NCI-H2107 (cell line): ENCODE data around the gene MAMDC2.

ENCODE experiments used
- DNase-seq: peaks from one replicate; lab custom pipeline; 2025; lab: John Stamatoyannopoulos, UW

MAMDC2 gene

GRCh38 chr9:70108181-70108580 is 64.5 kb downstream of the MAMDC2 start:
- no peak for DNase-seq

DNA sequence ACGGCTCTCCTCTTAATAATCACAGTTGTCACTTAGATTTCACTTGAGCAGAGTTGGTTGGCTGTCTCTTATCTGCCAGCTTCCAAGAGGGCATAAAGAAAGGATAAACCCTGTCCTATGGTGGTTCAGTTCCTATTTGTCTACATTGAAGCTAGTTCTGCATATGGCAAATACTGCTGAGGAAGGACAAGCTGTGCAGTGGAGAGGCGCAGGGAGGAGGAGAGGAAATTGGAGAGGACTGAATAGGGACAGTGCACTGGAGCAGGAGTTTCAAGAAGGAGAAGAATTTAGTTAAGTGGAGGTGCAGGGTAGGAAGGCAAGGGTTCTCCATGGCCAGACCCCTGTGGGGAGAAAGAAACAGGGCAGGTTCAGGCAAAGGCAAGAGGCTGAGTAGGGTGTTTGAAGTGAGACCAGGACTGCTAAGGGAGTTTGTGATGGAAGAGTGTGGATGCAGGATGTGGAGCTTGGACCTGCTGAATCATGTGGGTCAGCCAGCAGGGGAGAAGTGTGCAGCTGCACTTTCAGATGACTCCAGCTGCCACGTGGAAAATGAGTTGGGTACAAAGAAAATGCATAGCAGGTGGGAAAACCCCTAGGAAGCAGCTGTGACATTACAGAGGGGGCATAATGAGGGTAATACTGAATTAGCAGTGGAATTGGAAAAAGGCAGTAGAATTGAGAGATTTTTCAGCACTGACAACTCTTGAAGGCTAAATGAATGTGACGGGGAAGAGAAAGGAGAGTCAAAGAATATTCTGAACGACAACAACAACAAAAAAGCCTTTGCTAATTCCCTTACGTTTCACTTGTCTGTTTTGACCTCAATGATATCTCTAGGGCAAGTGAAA is 66.8 kb downstream of the MAMDC2 start:
- no peak for DNase-seq

DNA sequence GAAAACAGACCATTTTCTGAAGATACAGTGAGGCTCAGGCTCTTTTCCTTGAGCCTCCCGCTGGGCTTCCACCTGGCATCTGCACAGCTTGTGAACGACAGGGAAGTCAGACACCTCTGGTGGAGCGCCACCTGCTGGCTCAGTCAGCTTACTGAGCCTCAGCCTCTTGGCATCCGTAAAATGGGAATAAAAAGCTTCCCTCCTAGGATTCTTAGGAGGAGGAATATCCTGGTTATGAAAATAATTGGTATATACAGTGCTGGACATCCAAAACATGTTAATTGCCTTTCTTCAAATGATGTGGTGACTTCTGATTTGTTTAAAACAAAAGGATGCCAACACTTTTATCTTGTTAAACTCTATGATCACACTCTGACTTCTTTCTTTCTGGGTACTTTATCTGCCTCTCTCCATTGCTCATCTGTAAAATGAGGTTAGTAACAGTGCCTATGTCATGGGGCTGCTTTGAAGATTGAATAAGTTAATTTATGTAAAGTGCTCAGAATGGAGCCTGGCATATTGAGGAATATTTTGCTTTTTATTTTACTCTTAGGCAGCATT is 67.5 kb downstream of the MAMDC2 start:
- DNase-seq, result peak; percentile 44

- DNase-seq, result no peak
Measured at GRCh38 chr9:70111641-70112236, 68.1 kb downstream of the MAMDC2 start.

DNA sequence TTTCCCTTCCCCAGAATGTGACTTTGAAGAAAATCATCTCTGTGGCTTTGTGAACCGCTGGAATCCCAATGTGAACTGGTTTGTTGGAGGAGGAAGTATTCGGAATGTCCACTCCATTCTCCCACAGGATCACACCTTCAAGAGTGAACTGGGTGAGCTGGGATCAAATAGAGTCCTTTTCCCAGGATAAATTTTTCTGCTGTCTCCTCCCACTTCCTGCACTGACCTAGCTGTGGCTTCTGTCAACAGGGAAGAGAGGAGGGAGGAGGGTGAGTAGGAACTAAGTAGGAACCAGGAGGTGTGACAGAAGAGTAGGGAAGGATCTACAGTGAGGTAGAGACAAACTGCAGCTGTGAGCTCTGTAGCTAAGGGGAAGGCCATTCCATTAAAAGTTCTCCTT is 69.3 kb downstream of the MAMDC2 start:
- DNase-seq, result no peak

- DNase-seq, result no peak
Measured at GRCh38 chr9:70113403-70114022, 69.9 kb downstream of the MAMDC2 start.

DNA sequence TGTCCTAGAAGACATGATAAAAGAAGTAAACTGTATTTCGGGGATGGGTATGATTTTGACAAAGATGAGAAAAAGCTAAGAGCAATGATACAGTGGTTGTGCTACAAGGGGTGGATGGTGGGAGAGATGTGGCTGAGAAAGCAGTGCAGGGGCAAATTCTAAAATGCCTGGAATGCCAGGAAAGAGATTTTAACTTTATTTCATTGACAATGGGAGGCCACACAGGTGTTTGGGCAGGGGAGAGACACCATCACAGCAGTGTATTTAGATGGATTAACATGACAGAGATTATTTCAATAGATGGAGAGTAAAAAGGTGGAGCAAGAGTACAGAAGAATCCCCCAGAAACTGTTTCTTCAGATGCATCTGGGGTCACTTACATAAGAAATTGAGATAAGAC is 71.2 kb downstream of the MAMDC2 start:
- DNase-seq, result no peak

- DNase-seq, result no peak
Measured at GRCh38 chr9:70117835-70118319, 74.2 kb downstream of the MAMDC2 start.

- no peak for DNase-seq
Measured at GRCh38 chr9:70119786-70120185, 76.1 kb downstream of the MAMDC2 start.

DNA sequence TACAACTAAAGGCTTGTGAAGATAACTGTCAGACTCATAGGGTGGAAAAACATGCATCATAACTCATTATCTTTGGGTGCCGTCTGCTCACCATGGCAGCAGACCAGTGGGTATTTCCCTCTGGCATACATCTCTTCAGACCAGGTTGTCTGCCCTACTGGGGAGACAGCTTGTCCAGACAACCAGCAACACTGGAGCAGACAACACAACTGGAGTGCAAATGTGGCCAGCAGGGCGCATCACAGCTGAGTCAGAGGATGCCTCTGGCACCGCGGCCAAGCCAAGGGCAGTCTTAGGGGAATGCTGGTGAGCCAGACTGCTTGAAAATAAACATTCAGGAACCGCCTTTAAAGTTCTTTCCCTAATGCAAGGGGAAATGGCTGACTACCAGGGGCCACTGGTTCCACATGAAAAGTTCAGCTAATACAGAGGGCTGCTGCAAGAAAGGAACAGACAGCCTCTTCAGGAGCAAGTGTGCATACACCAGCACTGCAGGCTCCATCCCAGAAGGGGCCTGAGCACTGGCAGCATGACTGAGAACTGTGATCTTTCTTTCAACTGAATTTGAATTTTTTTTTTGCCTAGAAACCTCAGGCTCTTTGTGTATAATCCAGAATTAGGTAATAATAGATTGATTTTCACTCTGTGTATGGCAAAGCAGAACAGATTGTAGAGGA is 77.3 kb downstream of the MAMDC2 start:
- DNase-seq, result no peak

DNA sequence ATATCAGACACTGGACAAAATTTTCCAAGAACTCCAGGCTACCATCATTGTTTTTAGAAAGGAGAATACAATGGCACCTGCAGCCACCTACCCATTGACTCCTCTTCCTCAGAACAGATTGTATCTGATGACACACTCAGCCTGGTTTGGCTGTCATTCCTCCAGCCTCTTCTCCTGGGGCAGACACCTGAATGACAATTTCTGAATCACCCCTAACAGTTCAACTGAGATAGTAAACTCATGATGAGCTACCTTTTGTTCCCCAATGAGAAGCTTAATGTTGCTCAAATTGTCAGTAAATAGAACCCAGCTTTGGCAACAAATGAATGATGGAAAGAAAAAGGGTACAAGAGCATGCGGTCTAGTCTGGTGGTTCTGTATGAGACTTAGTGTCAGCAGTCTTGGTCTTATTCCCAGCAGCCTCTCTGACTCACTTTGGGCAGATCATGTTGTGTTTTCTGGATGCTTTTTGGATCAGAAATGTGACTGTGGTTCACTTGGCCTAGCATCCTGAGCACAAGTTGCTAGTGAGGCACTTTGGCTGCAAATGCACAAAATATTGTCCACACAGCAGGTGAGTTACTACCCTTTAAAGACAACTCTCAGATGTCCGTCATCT is 78.3 kb downstream of the MAMDC2 start:
- no peak for DNase-seq

- no peak for DNase-seq
Measured at GRCh38 chr9:70123695-70124094, 80.0 kb downstream of the MAMDC2 start.

DNA sequence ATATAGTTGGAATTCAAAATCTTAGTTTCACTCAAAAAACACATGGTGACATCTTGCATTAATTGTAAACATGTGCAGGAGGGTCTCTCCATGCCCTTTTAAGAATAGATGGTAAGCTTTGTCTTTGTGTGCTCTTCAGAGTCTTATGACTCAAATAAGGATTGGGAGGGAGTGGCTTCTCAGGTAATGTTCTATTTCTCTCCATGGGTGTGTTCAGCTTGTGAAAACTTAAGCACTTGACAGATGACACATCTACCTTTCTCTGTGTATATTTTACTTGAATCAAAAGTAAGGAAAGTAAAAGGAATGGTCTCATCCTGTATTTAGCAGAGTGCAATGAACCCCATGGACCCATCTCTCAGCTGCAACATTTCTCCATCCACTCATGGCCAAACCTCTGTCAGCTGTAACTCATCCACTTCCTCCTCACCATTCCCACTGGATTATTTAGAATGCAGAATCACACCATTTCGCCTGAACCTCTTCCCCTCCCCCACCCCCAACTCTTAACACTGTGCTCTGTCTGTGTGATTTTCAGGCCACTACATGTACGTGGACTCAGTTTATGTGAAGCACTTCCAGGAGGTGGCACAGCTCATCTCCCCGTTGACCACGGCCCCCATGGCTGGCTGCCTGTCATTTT is 82.1 kb downstream of the MAMDC2 start:
- DNase-seq, result no peak

DNA sequence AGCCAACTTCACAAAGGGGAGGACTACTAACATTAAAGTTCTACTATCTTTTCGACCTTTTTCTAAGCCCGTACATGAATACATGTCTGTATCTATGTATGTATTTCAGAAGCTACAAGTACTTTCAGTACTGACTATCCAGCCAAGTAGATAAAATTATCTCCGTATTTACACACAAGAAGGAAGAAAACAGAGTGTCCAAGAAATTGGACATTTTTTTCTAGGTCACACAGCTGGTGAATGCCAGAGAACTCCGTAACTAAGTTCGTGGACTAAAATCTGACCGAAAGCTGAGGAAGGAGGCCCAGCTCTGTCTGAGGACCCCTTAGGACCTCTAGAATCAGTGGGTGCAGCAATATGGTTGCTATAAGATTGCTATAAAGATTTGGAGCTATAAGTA is 83.4 kb downstream of the MAMDC2 start:
- no peak for DNase-seq

DNA sequence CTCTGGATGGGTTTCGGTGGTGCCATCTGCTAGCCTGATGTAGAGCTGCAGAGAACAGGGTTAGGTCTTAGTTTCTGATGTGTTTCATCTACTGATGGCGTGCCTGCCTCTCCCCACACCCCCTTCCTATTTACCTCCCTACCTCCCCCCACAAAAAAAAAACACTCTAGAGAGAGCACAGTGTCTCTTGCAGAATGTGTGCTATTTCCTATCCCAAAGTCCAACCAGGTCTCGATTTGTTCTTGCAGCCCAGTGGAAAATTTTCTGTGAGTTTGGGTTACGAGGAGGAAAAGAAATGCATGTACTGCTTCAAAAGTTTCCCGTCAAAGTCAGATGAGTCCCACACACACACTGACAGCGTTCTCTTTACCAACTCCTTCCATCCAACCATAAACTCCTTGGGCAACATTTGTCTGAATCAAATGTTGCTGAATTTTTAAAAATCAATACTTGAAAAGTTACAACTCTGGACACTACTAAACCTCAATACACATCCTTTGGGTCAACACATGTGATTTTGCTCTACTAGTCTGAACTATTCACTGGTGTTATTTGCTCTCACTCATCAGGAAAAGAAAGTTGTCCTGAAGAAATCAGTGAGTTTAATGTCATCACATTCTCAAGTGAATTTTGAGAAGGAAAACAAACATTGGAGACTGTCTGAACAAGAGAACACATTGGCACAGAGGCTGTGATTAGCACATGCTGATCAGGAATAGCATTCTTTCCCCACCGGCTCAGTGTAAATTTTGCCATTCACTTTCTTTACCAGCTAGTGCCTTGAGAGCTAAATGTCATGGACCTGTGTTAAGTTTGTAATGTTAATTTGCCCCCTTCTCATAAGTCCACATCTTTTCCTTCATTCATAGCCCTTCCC is 84.1 kb downstream of the MAMDC2 start:
- DNase-seq, result no peak

DNA sequence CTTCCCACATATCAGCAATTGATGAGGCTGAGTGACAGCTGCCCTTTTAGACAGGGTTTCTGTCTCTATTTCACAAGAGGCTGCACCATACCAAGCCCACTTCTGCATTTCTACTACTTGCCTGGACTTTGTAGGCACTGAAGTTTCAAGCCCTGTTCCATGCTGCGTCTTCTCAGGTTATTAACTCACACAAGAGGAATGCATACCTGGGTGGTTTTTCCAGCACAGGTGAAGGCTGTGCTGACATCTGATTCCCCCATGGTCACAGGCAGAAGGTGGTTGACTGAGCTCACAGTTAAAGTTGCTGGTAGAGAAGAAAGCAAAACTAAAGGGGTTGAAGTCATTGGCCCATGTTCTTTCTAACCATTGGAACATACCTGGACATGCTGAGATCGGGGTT is 86.6 kb downstream of the MAMDC2 start:
- DNase-seq, result peak; percentile 6

GRCh38 chr9:70131296-70131695 is 87.6 kb downstream of the MAMDC2 start:
- DNase-seq, result peak; percentile 65

GRCh38 chr9:70133253-70134208 is 89.9 kb downstream of the MAMDC2 start:
- no peak for DNase-seq

DNA sequence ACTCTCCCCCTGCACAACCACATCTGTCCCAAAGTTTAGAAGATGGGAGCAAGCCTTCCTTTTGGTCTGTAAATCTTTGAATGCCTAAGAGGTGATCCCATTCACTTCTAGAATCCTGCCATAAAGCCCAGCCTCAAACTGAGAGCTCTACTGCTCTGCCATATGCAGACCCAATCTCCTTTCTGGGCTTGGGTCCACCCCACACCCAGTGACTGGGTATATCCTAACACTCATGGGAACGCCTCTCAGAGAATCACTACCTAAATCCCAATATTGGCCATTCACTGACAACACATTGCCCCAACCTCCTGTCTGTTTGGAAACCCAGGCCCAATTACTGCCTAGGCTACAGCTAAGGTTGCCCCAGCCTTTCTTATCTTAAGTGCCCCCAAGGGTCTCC is 90.7 kb downstream of the MAMDC2 start:
- no peak for DNase-seq
